LNCaP clone FGC (cell line): ENCODE data around the gene NUP214.

Source experiments
- DNase-seq: peaks from one replicate; pipeline ENCODE4 v3.0.0-alpha.2; 2011; ENCODE audit warnings: low read depth
- H3K4me3 ChIP-seq: 2 replicates; pipeline ENCODE4 v1.5.1; 2011; ENCODE audit warnings: mild to moderate bottlenecking, low read depth, low read length, control low read depth
- CTCF ChIP-seq: IDR thresholded peaks from 2 replicates; pipeline ENCODE4 v1.5.1; 2012; ENCODE audit warnings: mild to moderate bottlenecking; ENCODE audit not compliant: control insufficient read depth, insufficient read depth; ENCODE audit errors: extremely low read depth

NUP214 gene

GRCh38 chr9:131193051-131193450 lies 67.7 kb downstream of the NUP214 start:
- no peak for DNase-seq
- no peak overlapping the region for H3K4me3 ChIP-seq
- no peak for TF ChIP-seq CTCF

- no peak overlapping the region for H3K4me3 ChIP-seq
- no peak for DNase-seq
- no peak for TF ChIP-seq CTCF
Observed at GRCh38 chr9:131194762-131195161, 69.4 kb downstream of the NUP214 start.

GRCh38 chr9:131197160-131197911 lies 72.0 kb downstream of the NUP214 start:
- TF ChIP-seq CTCF, result no peak
- DNase-seq, result no peak
- H3K4me3 ChIP-seq, result no peak overlapping the region

GRCh38 chr9:131198041-131198715 lies 72.8 kb downstream of the NUP214 start:
- no peak for TF ChIP-seq CTCF
- no peak for DNase-seq

GRCh38 chr9:131201856-131202255 lies 76.5 kb downstream of the NUP214 start:
- TF ChIP-seq CTCF, result no peak

More at GRCh38 chr9:131198041-131198715, 72.8 kb downstream of the NUP214 start:
- no peak overlapping the region for H3K4me3 ChIP-seq

GRCh38 chr9:131203431-131204218 lies 78.2 kb downstream of the NUP214 start:
- DNase-seq, result no peak
- TF ChIP-seq CTCF, result 0 out of 2 replicates have a peak, but pooled peaks have one; percentile 12

More at GRCh38 chr9:131201856-131202255, 76.5 kb downstream of the NUP214 start:
- no peak overlapping the region for H3K4me3 ChIP-seq
- DNase-seq, result no peak

More at GRCh38 chr9:131203431-131204218, 78.2 kb downstream of the NUP214 start:
- H3K4me3 ChIP-seq, result no peak overlapping the region
